ENCODE results near the gene FGF12. TPM values are rescaled to one million over a fixed set of nuclear protein-coding genes. Genes with fewer than 3 reads are reported as not detected.
A peak's percentile ranks its signal among the peaks of the same experiment; 100 is the strongest.

FGF12 gene
- total RNA-seq, 1 experiment from 2014 or later: 9.7 TPM

DNA sequence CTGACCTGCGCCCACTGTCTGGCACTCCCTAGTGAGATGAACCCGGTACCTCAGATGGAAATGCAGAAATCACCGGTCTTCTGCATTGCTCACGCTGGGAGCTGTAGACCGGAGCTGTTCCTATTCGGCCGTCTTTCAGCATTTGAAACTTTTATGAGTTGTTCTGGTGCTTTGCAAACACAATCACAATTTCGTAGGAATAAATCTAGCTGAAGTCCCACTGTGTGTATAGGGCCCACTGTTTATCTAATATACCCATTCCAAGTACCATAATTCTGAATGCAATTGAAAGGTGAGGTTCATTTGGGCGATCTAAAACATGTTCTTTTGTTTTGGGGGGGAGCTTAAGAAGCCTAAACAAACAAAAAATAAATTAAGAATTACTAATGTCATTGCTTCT, 572.1 kb downstream of the FGF12 start:
- TF ChIP-seq, protein P1, sequence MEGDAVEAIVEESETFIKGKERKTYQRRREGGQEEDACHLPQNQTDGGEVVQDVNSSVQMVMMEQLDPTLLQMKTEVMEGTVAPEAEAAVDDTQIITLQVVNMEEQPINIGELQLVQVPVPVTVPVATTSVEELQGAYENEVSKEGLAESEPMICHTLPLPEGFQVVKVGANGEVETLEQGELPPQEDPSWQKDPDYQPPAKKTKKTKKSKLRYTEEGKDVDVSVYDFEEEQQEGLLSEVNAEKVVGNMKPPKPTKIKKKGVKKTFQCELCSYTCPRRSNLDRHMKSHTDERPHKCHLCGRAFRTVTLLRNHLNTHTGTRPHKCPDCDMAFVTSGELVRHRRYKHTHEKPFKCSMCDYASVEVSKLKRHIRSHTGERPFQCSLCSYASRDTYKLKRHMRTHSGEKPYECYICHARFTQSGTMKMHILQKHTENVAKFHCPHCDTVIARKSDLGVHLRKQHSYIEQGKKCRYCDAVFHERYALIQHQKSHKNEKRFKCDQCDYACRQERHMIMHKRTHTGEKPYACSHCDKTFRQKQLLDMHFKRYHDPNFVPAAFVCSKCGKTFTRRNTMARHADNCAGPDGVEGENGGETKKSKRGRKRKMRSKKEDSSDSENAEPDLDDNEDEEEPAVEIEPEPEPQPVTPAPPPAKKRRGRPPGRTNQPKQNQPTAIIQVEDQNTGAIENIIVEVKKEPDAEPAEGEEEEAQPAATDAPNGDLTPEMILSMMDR (IDR thresholded peaks at IDR 0.05; ENCODE audit: unreplicated experiment): no peak
- H3K4me1 Mint-ChIP-seq (ENCODE audit: low read depth, unreplicated experiment): no peaks in the 10 kb centered on the region
- no peak overlapping the region for H3K27ac Mint-ChIP-seq (ENCODE audit: unreplicated experiment)
- H3K4me3 Mint-ChIP-seq (ENCODE audit: low read depth, unreplicated experiment): peak overlapping the region; percentile 62
- intact Hi-C loops (cut with micrococcal nuclease; ENCODE audit: unreplicated experiment): no loop called here
- H3K36me3 Mint-ChIP-seq (ENCODE audit: insufficient read depth, unreplicated experiment): peaks cover 4% of the 10 kb centered on the region
- no peaks in the 10 kb centered on the region for H3K9me3 Mint-ChIP-seq (ENCODE audit: low read depth, unreplicated experiment)
- BruUV-seq (replicated peaks): no TSS peak
- H3K27me3 Mint-ChIP-seq (ENCODE audit: unreplicated experiment): peaks cover 11% of the 10 kb centered on the region
- no peak for DNase-seq
- CTCF ChIA-PET: interaction anchor here (1.7 kb wide), 1 partner anchor 289 kb away, joined by 3 read pairs; no protein-coding TSS in a partner anchor

DNA sequence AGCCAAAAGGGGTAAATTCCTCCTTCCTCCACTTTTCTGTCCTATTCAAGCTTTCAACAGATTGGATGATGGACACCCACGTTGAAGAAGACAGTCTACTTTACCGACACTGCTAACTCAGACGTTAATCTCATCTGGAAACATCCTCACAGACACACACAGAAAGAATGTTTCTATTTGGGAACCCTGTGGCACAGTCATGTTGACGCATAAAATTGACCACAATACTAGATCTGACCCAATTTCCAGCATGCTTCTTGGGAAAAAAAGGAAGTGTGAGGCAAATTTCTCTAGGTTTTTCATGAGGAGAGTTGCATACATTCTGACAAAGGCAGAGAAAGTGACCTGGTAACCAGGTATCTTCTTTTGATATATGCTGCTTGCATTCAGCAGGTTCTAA, 594.1 kb downstream of the FGF12 start:
- Mint-ChIP-seq H3K27ac (ENCODE audit: unreplicated experiment) (no peak overlapping the region), H3K4me1 (ENCODE audit: low read depth, unreplicated experiment) (no peaks in the 10 kb centered on the region), H3K9me3 (ENCODE audit: low read depth, unreplicated experiment) (no peaks in the 10 kb centered on the region), H3K27me3 (ENCODE audit: unreplicated experiment) (no peaks in the 10 kb centered on the region), H3K36me3 (ENCODE audit: insufficient read depth, unreplicated experiment) (no peaks in the 10 kb centered on the region), H3K4me3 (ENCODE audit: low read depth, unreplicated experiment) (no peak overlapping the region)
- CTCF ChIA-PET: no interaction called here
- TF ChIP-seq, protein P1 (IDR thresholded peaks at IDR 0.05; ENCODE audit: unreplicated experiment): no peak
- no TSS peak for BruUV-seq (replicated peaks)
- intact Hi-C loops (cut with micrococcal nuclease; ENCODE audit: unreplicated experiment): no loop called here
- no peak for DNase-seq

DNA sequence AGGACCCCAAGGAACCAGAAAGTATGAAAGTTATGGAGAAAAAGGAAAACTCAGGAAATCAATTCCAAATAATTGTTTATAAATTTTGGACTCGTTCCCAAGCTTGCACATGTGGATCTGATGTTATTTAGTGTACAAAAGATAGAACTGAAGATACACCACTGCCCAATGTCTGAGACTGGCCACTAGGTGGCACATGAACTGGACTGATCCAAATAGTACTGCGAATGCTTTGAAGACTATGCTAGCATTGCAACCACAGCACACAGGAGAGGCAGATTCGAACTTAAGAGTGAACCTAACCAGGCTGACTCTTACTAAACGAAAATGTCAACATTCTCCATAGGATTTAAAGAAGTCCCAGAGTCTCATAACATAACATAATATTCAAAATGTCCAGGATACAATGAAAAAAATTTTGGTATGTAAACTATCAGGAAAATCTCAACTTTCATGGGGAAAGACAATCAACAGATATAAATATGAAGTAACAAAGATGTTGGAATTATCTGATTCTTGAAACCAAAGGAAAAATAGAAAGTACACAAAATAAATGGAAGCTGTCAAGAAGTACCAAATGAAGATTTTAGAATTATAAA, 596.7 kb downstream of the FGF12 start:
- TF ChIP-seq, protein P1 (IDR thresholded peaks at IDR 0.05; ENCODE audit: unreplicated experiment): peak; percentile 83
- H3K27me3 Mint-ChIP-seq (ENCODE audit: unreplicated experiment): no peaks in the 10 kb centered on the region
- no peaks in the 10 kb centered on the region for H3K9me3 Mint-ChIP-seq (ENCODE audit: low read depth, unreplicated experiment)
- H3K27ac Mint-ChIP-seq (ENCODE audit: unreplicated experiment): no peak overlapping the region
- CTCF ChIA-PET: interaction anchor here (1.1 to 3.1 kb wide), 2 partner anchors 292 to 314 kb away, joined by 4 to 19 read pairs; no protein-coding TSS in a partner anchor
- H3K4me1 Mint-ChIP-seq (ENCODE audit: low read depth, unreplicated experiment): no peaks in the 10 kb centered on the region
- no peak overlapping the region for H3K4me3 Mint-ChIP-seq (ENCODE audit: low read depth, unreplicated experiment)
- no TSS peak for BruUV-seq (replicated peaks)
- peak; percentile 68 for DNase-seq
- intact Hi-C loops (cut with micrococcal nuclease; ENCODE audit: unreplicated experiment): loop anchor here (1.0 kb wide), 1 partner anchor 314 kb away; no protein-coding TSS in a partner anchor
- no peaks in the 10 kb centered on the region for H3K36me3 Mint-ChIP-seq (ENCODE audit: insufficient read depth, unreplicated experiment)

DNA sequence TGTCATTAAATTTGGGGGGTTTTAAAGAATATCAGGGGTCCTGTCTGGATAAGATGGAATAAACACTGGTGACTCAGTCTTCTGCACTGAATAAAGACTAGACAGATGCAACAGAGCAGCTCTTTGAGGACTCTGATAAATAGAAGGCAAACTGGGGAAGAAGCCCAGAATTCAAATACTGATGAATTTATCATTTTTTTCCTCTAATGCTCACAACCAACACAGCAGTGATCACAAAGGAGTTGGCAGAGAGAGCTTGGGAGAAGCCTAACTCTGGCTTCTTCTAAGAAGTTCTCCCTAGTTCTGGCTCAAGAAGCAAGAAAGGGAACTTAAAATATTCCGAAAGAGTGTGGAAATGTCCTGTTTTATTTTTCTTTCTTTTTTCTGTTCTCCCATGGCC, 597.8 kb downstream of the FGF12 start:
- Mint-ChIP-seq H3K4me1 (ENCODE audit: low read depth, unreplicated experiment) (no peaks in the 10 kb centered on the region), H3K4me3 (ENCODE audit: low read depth, unreplicated experiment) (no peak overlapping the region), H3K36me3 (ENCODE audit: insufficient read depth, unreplicated experiment) (no peaks in the 10 kb centered on the region), H3K9me3 (ENCODE audit: low read depth, unreplicated experiment) (no peaks in the 10 kb centered on the region), H3K27me3 (ENCODE audit: unreplicated experiment) (no peaks in the 10 kb centered on the region), H3K27ac (ENCODE audit: unreplicated experiment) (no peak overlapping the region)
- TF ChIP-seq, protein P1 (IDR thresholded peaks at IDR 0.05; ENCODE audit: unreplicated experiment): no peak
- no peak for DNase-seq
- intact Hi-C loops (cut with micrococcal nuclease; ENCODE audit: unreplicated experiment): loop anchor here (10.0 kb wide), 1 partner anchor 715 kb away; no protein-coding TSS in a partner anchor
- CTCF ChIA-PET: interaction anchor here (1.5 to 1.6 kb wide), 2 partner anchors 294 to 315 kb away, joined by 5 to 9 read pairs; no protein-coding TSS in a partner anchor
- no TSS peak for BruUV-seq (replicated peaks)

All from Calu3 (cell line).